ENCODE data around the gene SGIP1. TPM values are rescaled to one million over a fixed set of nuclear protein-coding genes. Genes with fewer than 3 reads are reported as not detected.

SGIP1 gene
- total RNA-seq, 1 experiment from 2014 or later: not detected

DNA sequence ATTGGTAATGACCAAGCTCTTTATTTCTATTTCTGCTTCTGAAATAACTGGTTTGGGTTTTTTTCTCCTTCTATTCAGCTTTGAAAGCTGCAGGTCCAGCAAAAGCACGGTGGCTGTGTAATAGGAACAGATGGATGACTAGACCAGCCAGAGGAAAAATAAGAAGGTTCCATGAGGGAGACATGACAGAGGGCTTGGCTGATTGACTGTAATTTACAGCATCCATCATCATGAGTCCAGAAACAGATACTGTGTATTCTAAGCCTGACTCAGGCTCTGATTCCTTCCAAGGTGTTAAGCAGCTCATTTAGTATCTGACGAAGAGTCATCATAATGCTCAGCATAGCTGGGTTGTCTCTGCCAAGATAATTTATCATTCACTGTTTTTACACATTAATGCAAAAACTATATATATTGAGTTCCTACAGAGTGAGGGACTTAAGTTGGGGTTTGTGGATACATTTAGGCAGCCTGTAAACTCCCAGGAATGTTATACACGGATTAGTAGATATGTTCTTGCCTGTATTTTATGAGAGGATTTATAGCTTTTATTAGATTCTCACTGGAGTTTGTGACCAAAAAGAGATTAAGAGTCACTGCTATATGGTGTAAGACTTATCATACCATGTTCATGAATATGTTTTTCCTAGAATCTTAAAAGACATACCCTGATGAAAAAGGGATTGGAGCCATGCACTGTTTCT is 72.6 kb downstream of the SGIP1 start:
- no peaks in the 10 kb centered on the region for H3K36me3 ChIP-seq
- H3K9me3 ChIP-seq: no peaks in the 10 kb centered on the region
- DNase-seq: no peak
- no peaks in the 10 kb centered on the region for H3K27me3 ChIP-seq
- no peak overlapping the region for H3K4me3 ChIP-seq

- no peak for DNase-seq
- H3K4me3 ChIP-seq: no peak overlapping the region
- no peaks in the 10 kb centered on the region for H3K36me3 ChIP-seq
- H3K9me3 ChIP-seq: no peaks in the 10 kb centered on the region
- H3K27me3 ChIP-seq: no peaks in the 10 kb centered on the region
These were observed 73.5 kb downstream of the SGIP1 start for GRCh38 chr1:66607458-66607857.

DNA sequence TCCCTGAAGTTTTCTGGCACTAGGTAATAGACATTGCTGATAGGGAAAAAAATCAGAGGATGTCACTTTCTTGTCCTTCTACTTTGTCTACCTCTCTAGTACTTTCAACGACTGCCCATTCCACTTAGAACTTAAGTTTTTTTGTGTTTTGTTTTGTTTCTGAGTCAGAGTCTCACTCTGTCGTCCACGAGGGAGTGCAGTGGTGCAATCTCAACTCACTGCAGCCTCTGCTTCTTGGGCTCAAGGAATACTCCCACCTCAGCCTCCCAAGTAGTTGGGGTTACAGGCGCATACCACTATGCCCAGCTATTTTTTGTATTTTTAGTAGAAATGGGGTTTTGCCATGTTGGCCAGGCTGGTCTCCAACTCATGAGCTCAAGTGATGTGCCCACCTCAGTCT is 79.2 kb downstream of the SGIP1 start:
- Histone ChIP-seq H3K36me3 (no peaks in the 10 kb centered on the region), H3K27me3 (no peaks in the 10 kb centered on the region), H3K9me3 (no peaks in the 10 kb centered on the region), H3K4me3 (no peak overlapping the region)
- DNase-seq: no peak

DNA sequence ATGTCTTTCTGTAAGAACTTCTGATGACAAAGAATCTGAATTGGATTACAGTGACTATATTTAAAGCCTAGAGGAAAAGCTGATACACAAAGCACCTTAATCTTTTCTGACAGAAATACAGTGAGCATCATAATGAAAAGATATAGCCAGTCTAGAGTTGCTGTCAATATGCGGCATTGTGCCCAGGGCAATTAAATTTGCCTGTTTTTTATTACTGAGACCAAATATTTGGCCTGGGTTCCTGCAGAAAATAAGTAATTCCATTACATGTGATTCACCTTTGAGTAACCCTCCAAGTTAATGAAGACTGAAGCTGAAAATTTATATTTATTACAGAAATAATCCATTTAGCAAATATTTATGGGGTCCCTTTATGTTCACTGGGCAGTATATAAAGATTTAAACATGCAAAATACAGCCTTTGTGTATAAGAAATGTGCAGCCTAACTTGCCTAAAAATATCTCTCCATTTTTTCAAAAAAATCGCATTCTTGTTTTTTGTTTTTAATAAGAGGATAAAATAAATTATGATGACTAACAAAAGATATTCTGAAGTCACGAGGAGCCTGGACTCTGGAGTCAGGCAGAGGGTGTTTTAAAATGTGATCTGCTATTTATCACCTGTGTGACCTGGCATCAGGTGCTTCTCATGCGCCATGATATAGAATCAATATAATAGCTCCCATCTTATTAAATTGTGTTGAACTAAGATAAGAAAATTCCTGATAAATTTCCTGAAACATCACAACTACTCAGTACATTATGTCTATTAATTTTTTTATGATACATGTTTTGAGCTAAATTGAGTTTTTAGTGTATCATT is 83.6 kb downstream of the SGIP1 start:
- no peak for DNase-seq
- Histone ChIP-seq H3K27me3 (no peaks in the 10 kb centered on the region), H3K9me3 (no peaks in the 10 kb centered on the region), H3K4me3 (no peak overlapping the region), H3K36me3 (no peaks in the 10 kb centered on the region)

DNA sequence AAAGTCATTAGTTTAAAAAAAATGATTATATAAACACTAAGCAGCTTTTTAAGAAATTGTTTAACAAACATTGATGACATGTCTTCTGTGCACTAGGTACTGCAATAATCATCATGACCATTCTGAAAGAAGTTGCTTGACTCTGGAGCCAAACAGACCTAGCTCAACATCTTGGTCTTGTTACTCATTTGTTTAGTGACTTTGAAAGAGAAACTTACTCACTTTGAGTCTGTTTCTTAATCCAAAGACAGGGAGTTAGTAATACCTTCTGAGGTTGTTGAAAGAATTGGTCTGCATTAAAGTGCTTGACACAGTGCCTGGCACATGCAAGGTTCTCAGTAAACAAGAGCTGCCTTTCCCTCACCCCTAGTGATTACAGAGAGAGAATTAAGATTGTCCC is 84.4 kb downstream of the SGIP1 start:
- H3K36me3 ChIP-seq: no peaks in the 10 kb centered on the region
- H3K4me3 ChIP-seq: no peak overlapping the region
- H3K27me3 ChIP-seq: no peaks in the 10 kb centered on the region
- H3K9me3 ChIP-seq: no peaks in the 10 kb centered on the region
- no peak for DNase-seq

DNA sequence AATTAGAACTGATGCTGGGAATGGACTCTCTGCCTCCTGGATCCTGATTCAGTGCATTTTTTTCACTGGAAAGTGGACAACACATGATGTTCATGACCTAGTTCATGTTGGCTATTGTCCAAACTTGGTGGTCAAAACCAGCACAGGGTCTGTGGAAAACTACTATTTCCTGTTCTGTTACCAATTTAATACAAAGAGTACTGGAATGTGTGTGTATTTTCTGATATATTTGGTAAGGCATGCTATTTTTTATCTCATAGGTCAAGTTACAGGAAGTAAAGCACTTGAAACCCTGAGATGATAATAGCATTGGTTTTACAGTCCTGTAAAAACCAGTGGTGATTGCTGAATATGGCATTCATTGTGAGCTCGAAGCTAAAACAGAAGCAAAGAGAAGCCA is 89.9 kb downstream of the SGIP1 start:
- Histone ChIP-seq H3K9me3 (no peaks in the 10 kb centered on the region), H3K4me3 (no peak overlapping the region), H3K36me3 (no peaks in the 10 kb centered on the region), H3K27me3 (no peaks in the 10 kb centered on the region)
- DNase-seq: no peak

GRCh38 chr1:66624412-66625060 is 90.6 kb downstream of the SGIP1 start:
- no peak for DNase-seq
- no peaks in the 10 kb centered on the region for H3K27me3 ChIP-seq
- H3K4me3 ChIP-seq: no peak overlapping the region
- H3K36me3 ChIP-seq: no peaks in the 10 kb centered on the region
- no peaks in the 10 kb centered on the region for H3K9me3 ChIP-seq

- no peaks in the 10 kb centered on the region for H3K9me3 ChIP-seq
- no peak overlapping the region for H3K4me3 ChIP-seq
- DNase-seq: no peak
- H3K27me3 ChIP-seq: no peaks in the 10 kb centered on the region
- no peaks in the 10 kb centered on the region for H3K36me3 ChIP-seq
These were observed 92.3 kb downstream of the SGIP1 start for GRCh38 chr1:66626261-66626660.

- no peaks in the 10 kb centered on the region for H3K36me3 ChIP-seq
- H3K9me3 ChIP-seq: no peaks in the 10 kb centered on the region
- DNase-seq: no peak
- H3K27me3 ChIP-seq: no peaks in the 10 kb centered on the region
- no peak overlapping the region for H3K4me3 ChIP-seq
These were observed 95.0 kb downstream of the SGIP1 start for GRCh38 chr1:66628926-66629325.

GRCh38 chr1:66633159-66633558 is 99.2 kb downstream of the SGIP1 start:
- DNase-seq: no peak
- no peaks in the 10 kb centered on the region for H3K36me3 ChIP-seq
- no peak overlapping the region for H3K4me3 ChIP-seq
- no peaks in the 10 kb centered on the region for H3K9me3 ChIP-seq
- no peaks in the 10 kb centered on the region for H3K27me3 ChIP-seq

DNA sequence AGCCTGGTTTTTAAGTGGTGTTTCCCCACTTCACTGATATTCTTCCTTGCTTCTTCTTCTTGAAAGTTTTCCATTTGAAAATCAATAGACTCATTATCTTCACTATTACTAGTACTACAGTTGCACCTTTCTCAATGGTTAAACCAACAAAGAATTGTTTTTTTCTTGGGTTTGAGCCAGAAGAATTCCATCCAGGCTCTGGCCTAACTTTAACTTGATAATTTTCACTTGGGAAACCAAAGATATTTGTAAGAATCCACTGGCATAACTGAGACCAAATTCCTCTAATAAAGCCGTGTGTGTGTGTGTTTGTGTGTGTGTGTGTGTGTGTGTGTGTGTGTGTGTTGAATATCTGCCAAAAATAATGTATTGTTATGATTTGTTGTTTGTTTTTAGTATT is 103.2 kb downstream of the SGIP1 start:
- H3K9me3 ChIP-seq: no peaks in the 10 kb centered on the region
- no peak overlapping the region for H3K4me3 ChIP-seq
- DNase-seq: no peak
- H3K27me3 ChIP-seq: no peaks in the 10 kb centered on the region
- no peaks in the 10 kb centered on the region for H3K36me3 ChIP-seq

DNA sequence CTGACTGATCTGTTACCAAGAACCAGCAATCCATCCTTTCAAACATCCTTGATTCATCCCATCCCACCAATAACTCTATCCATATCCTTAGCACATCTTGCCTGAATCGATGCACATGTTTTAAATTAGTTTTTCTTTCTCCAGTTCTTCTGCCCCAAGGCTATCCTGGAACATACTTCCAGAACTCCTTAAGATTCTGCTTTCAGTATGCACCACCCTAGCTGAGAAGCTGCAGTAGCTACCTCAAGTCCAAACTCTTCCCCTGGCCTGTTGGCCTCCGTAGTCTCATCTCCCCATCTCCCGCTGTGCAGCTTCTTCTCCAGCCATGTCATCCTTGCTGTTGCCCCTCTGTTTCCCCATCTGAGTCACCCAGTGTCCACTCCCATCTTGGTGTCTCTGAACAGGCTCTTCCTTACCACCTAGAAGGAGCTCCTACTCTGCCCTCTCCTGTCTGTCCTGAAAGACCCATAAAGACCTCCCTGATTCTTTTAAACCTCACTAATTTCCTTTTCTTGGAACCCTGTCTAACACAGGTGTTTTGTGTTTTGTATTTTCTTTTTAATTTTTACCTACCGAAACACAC is 108.0 kb downstream of the SGIP1 start:
- no peaks in the 10 kb centered on the region for H3K27me3 ChIP-seq
- no peaks in the 10 kb centered on the region for H3K36me3 ChIP-seq
- DNase-seq: no peak
- no peak overlapping the region for H3K4me3 ChIP-seq
- H3K9me3 ChIP-seq: no peaks in the 10 kb centered on the region

DNA sequence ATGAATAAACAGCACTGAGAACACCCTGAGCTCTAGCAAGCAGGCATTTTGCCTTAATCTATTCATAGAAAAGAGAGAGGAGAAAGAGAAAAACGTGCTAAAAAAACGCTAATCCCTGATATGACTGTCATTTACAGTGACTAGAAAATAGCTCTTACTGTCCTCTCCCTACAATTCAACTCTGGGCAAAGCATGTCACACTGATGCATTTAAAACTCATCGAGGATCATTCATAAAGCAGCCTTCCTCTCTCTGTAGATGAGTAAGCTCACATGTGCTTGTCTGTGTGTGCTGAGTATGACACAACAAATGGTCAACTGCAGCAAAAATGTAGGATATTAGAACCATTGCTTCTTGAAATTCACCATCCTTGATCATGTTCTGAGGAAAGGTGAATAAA is 109.0 kb downstream of the SGIP1 start:
- no peaks in the 10 kb centered on the region for H3K9me3 ChIP-seq
- DNase-seq: no peak
- H3K36me3 ChIP-seq: no peaks in the 10 kb centered on the region
- no peaks in the 10 kb centered on the region for H3K27me3 ChIP-seq
- no peak overlapping the region for H3K4me3 ChIP-seq

- H3K4me3 ChIP-seq: no peak overlapping the region
- H3K9me3 ChIP-seq: no peaks in the 10 kb centered on the region
- H3K27me3 ChIP-seq: no peaks in the 10 kb centered on the region
- H3K36me3 ChIP-seq: no peaks in the 10 kb centered on the region
- no peak for DNase-seq
These were observed 110.4 kb downstream of the SGIP1 start for GRCh38 chr1:66644331-66644730.

- H3K9me3 ChIP-seq: no peaks in the 10 kb centered on the region
- DNase-seq: no peak
- no peaks in the 10 kb centered on the region for H3K27me3 ChIP-seq
- no peak overlapping the region for H3K4me3 ChIP-seq
- H3K36me3 ChIP-seq: no peaks in the 10 kb centered on the region
These were observed 115.1 kb downstream of the SGIP1 start for GRCh38 chr1:66648901-66649595.

DNA sequence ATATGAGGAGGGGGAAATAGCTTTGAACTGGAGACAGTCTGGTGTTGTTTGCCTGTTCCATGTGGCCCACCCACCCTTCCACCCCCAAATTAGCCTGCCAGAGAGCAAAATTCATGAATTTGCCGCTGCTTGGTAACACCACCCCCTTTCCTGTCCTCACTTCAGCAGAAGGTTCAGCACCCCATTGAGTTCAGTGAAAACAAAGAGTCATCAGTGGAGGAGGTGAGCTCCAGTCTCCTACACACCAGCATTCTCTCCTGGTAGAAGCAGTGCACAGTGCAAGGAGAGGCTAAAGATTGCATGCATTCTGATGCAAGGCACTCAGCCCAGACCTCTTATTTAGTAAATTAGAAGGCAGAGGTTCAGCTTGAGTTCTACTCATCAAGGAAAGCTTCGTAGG is 118.6 kb downstream of the SGIP1 start:
- H3K9me3 ChIP-seq: no peaks in the 10 kb centered on the region
- H3K36me3 ChIP-seq: no peaks in the 10 kb centered on the region
- H3K4me3 ChIP-seq: no peak overlapping the region
- no peaks in the 10 kb centered on the region for H3K27me3 ChIP-seq
- DNase-seq: no peak

- no peaks in the 10 kb centered on the region for H3K9me3 ChIP-seq
- no peaks in the 10 kb centered on the region for H3K36me3 ChIP-seq
- no peak for DNase-seq
- no peak overlapping the region for H3K4me3 ChIP-seq
- no peaks in the 10 kb centered on the region for H3K27me3 ChIP-seq
These were observed 120.7 kb downstream of the SGIP1 start for GRCh38 chr1:66654643-66655042.
